GM10266 (cell line): Measurements from ENCODE around the gene CDH4.

Experiments
- DNase-seq: peaks from one replicate; pipeline ENCODE4 v3.0.0; 2012; ENCODE audit errors: extremely low spot score
- CTCF ChIP-seq: IDR thresholded peaks from 2 replicates; pipeline ENCODE4 v1.5.1; 2012; ENCODE audit warnings: mild to moderate bottlenecking, low read depth; ENCODE audit not compliant: control insufficient read depth, insufficient read depth; ENCODE audit errors: missing control alignments

Gene CDH4

GRCh38 chr20:61562491-61562890, 310.4 kb downstream of the CDH4 start:
- no peak for TF ChIP-seq CTCF
- no peak for DNase-seq

GRCh38 chr20:61562897-61563504, 310.9 kb downstream of the CDH4 start:
- DNase-seq = no peak
- TF ChIP-seq CTCF = no peak

- no peak for TF ChIP-seq CTCF
- DNase-seq = no peak
Measured at GRCh38 chr20:61564628-61565027, 312.6 kb downstream of the CDH4 start.

- no peak for DNase-seq
- TF ChIP-seq CTCF = no peak
Measured at GRCh38 chr20:61565791-61566190, 313.7 kb downstream of the CDH4 start.

GRCh38 chr20:61566691-61567090, 314.6 kb downstream of the CDH4 start:
- no peak for DNase-seq
- no peak for TF ChIP-seq CTCF

- DNase-seq = no peak
- no peak for TF ChIP-seq CTCF
Measured at GRCh38 chr20:61567204-61567603, 315.1 kb downstream of the CDH4 start.

GRCh38 chr20:61569825-61570224, 317.8 kb downstream of the CDH4 start:
- no peak for TF ChIP-seq CTCF
- DNase-seq = no peak
